GM21737 (cell line): ENCODE results near the gene BCL2L15.
"Not testable (repeated sequence)": the region's sequence is repeated elsewhere in the genome, so short reads cannot be mapped to it uniquely, and the experiment has no call there.

Experiments used
- ATAC-seq: cut with Tn5 transposase; IDR thresholded peaks from one replicate; pipeline ENCODE4 v1.9.1; 2021; ENCODE audit warnings: mild to moderate bottlenecking, moderate library complexity; ENCODE audit not compliant: unreplicated experiment

Gene BCL2L15

DNA sequence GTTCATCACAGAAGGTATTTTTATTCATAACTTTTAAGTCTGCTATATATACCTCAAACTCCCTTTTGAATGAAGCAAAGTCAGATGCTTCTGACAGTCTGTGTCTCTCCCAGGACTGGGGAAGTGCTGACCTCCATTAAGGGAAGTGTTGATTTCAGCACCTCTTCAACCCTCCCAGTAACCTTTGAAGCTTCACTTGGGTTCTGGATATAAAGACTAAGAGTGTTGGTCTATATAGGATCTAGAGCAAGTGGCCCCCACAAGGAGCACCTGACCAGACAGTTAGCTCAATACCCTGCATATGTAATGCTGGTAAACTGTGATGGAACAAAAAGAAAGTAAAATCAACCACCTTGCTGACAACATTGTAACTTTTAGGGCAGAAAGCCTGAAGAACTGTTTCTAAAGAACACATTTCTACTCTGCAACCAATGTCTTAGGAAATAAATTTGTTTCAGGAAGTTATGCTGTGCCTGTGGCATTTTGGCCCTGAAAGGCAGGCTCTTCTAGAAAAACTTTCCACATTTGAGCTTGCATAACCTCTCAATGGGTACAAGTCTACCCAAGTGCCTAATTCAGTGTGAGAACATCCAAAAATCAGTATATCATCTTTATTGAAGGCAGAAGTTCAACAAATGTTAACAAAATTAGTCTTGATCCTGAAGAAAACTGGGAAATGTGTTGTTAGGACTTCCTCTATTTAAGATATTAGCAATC, 15.0 kb downstream of the BCL2L15 start:
- ATAC-seq, result peak; percentile 7

GRCh38 chr1:113871597-113872113, 15.7 kb downstream of the BCL2L15 start, which contains the start of gene PTPN22:
TSS of gene PTPN22 (minus strand) at chr1:113871712.
- ATAC-seq, result peak; percentile 84

DNA sequence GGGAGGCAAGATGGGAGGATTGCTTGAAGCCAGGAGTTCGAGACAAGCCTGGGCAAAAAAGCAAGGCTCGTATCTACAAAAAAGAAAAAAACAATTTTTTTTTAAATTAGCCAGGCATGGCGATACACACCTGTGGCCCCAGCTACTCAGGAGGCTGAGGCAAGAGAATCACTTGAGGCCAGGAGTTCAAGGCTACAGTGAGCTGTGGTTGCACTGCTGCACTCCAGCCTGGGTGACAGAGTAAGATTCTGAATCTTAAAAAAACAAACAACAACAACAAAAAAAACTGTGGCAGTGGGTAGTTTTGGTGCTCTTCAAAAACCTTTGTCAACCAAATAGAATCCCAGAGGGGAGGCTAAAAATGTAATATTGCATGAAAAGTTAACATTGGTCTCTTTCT, 16.6 kb downstream of the BCL2L15 start:
- ATAC-seq, result no peak

GRCh38 chr1:113868387-113869083, 18.8 kb downstream of the BCL2L15 start:
- ATAC-seq, result no peak

GRCh38 chr1:113861641-113862040, 25.7 kb downstream of the BCL2L15 start:
- ATAC-seq, result no peak

DNA sequence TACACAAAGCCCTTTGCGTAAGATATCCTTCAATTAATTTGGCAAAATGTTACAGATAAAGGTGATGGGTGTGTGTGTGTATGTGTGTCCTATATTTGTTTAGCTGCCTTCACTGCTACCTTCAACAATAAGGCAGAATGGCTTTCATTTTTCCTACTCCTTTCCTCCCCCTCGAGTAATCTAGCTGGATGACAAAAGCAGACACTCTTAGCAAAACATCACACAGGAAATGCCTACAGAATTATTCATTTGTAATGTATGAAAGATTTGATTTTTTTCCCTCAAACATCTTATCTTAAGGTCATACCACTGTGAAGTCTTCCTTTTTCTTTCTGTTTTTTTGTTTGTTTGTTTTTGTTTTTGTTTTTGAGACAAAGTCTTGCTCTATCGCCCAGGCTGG, 26.5 kb downstream of the BCL2L15 start:
- no peak for ATAC-seq

DNA sequence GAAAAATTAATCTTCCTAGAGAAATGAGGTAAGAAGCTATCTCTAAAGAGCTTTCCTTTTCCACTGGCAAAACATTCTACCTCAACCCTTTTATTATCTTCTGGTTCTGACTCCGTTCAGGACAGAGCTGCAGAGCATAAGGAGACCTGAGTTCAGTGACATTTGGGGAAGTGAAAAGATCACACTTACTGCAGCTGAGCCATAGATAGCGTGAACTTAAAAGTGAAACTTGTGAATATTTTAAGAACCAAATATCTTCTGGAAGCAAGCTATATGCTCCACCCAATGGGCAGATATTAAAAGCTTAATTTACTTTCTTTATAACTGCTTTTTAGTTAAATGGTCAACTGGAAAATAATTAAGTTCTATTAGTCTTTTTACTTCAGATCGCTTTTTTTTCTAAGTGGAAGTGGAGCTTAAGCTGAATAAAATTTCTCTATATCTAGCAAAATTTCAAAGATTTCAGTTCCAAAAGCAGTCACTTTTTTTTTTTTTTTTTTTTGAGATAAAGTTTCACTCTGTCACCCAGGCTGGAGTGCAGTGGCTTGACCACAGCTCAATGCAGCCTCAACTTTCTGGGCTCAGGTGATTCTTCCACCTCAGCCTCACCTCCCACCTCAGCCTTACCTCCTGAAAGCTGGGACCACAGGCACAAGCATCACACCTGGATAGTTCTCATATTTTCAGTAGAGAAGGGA, 27.8 kb downstream of the BCL2L15 start:
- ATAC-seq, result peak; percentile 81

GRCh38 chr1:113858982-113859381, 28.4 kb downstream of the BCL2L15 start:
- ATAC-seq, result no peak

DNA sequence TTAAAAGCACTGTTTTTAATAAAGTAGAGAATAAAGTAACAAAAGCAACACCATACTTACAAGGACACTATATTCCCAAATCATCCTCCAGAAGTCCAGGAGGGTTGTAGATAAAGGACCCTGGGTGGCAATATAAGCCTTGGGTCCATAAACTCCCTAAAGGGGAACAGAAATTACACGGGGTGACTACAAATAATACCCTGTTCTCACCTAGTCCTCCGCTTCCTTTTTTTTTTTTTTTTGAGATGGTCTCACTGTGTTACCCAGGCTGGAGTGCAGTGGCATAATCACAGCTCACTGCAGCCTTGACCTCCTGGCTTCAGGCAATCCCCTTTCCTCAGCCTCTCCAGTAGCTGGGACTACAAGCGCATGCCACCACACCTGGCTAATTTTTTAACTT, 29.0 kb downstream of the BCL2L15 start:
- ATAC-seq, result no peak

- no peak for ATAC-seq
Observed at GRCh38 chr1:113857776-113858175, 29.6 kb downstream of the BCL2L15 start.

DNA sequence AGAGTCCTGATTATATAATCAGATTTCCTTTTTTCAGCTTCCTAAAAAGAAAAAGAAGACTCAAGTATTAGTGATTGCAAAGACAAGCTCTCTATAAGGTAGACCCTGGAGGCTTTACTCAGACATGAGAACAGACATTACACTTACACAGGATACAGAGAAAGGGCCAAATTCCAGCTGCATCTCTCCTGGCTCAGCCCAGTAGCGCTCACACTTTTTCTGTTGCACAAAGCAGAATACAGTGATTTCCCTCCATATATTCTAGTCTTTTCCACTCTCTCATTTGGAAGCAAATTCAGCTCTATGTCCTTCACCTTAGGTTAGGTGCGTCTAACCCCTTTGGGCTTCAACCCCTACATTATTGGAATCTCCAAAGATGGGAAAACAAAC, 31.0 kb downstream of the BCL2L15 start:
- ATAC-seq, result no peak

- ATAC-seq, result no peak
Observed at GRCh38 chr1:113855630-113856400, 31.6 kb downstream of the BCL2L15 start.

DNA sequence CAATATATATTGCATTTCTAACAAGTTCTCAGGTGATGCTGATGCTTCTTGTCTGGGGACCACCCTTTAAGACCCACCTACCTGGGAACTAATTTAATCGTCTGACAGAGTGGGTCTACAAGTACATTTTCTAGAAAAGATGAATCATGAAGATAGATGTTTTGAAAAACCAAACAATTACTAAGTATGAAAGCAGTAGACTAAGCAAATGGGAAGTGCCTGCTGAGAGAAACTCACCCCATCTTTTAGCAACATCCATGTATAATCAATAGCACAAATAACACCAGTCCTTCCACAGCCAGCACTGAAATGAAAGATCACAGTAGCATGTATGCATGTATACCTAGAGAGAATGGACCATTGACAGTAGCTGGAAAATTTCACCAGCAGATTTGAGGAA, 33.1 kb downstream of the BCL2L15 start:
- no peak for ATAC-seq

DNA sequence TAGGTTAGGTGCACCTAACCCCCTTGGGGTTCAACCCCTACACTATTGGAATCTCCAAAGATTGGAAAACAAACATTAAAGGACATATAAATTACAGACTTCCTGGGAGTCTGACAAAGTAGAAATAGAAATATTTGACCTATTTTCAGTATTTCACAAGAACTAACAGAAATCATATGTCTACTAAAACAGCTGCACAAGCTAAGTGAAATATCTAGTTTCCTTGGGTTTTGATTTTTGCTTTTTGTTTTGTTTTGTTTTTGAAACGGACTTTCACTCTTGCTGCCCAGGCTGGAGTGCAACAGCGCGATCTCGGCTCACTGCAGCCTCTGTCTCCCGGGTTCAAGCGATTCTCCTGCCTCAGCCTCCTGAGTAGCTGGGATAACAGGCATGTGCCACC, 34.7 kb downstream of the BCL2L15 start:
- ATAC-seq, result not testable (repeated sequence)

DNA sequence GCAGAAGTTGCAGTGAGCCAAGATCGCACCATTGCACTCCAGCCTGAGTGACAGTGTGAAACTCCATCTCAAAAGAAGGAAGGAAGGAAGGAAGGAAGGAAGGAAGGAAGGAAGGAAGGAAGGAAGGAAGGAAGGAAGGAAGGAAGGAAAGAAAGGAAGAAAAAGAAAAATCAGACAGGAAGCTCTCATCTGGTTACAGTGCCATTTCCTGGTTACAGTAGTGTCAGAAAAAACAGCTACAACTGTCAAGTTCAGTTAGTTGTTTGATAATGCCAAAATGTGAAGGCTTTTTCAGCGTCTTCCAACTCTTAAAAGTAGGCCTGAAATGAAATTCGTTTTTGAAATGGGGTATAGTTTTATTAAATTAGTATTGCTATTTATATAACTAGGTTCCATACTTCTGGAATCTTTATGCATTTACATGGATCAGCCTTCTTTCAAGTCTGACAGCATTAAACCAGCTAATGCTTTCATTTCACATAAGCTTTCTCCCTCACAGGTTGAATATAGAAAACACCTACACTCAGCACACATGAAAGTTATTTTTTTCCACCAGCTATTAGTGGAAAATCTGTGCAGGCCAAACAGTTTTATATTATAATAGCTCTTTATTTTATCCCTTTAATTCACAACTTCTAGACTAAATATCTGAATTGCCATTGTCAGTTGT, 37.1 kb downstream of the BCL2L15 start:
- ATAC-seq, result no peak

GRCh38 chr1:113849072-113849471, 38.3 kb downstream of the BCL2L15 start:
- no peak for ATAC-seq

- no peak for ATAC-seq
Observed at GRCh38 chr1:113846391-113847035, 40.9 kb downstream of the BCL2L15 start.

DNA sequence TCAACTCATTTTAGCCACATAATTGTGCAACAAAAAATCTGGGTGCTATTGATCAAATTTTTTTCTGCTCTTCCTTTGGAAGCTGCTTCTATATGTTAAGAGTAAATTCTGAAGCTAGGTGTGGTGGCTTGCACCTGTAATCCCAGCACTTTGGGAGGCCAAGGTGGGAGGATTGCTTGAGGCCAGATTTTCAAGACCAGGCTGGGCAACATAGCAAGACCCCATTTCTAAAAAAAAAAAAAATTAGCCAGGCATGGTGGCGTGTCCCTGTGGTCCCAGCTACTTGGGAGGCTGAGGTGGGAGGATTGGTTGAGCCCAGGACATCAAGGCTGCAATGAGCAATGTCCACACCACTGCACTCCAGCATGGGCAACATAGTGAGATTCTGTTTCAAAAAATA, 50.8 kb downstream of the BCL2L15 start:
- ATAC-seq, result no peak

GRCh38 chr1:113835686-113836290, 51.6 kb downstream of the BCL2L15 start:
- no peak for ATAC-seq
